Testis (tissue), 3 donors: ENCODE results near the gene MYG1. TPM values are rescaled to one million over a fixed set of nuclear protein-coding genes. Genes with fewer than 3 reads are reported as not detected.

Experiments
- DNase-seq: peaks from one replicate; pipeline ENCODE4 v3.0.0-alpha.2; 2019
- H3K27ac ChIP-seq, 2 donors: fragments of 200-600 bp; sonication (generic); one replicate each; pipeline ENCODE4 v1.5.1; 2019
- H3K27me3 ChIP-seq: fragments of 200-600 bp; sonication (generic); one replicate; pipeline ENCODE4 v1.5.1; 2019
- H3K36me3 ChIP-seq: fragments of 200-600 bp; sonication (generic); one replicate; pipeline ENCODE4 v1.5.1; 2017; ENCODE audit warnings: low read depth; ENCODE audit errors: missing control alignments
- H3K4me1 ChIP-seq: fragments of 200-600 bp; sonication (generic); one replicate; pipeline ENCODE4 v1.5.1; 2019
- H3K4me3 ChIP-seq, 2 donors: fragments of 200-600 bp; sonication (generic); one replicate each; pipeline ENCODE4 v1.5.1; 2017 to 2019
- H3K9me3 ChIP-seq: fragments of 200-600 bp; sonication (generic); one replicate; pipeline ENCODE4 v1.5.1; 2017
- CTCF ChIP-seq, 3 experiments: fragments of 450-650 bp in 2 of 3; fragments of 200-600 bp in 1 of 3; sonication (generic) in 1 of 3; IDR thresholded peaks; one replicate each; pipeline ENCODE4 v1.5.1; 2016 to 2019; ENCODE audit warnings: antibody characterized with exemption in 3 of 3, mild to moderate bottlenecking in 2 of 3, moderate library complexity in 1 of 3
- POLR2A ChIP-seq: fragments of 450-650 bp; IDR thresholded peaks from one replicate; pipeline ENCODE4 v1.6.1; 2017; ENCODE audit warnings: antibody characterized with exemption, mild to moderate bottlenecking, moderate library complexity
- WGBS, 2 donors: methylation state at CpG; one replicate each; pipeline ENCODE4 v1.1.5; 2018; 5-methylcytosine and 5-hydroxymethylcytosine counted together
- intact Hi-C: fragments of 100-400 bp; cut with DNase I; formaldehyde crosslinking; loops from one replicate; pipeline ENCODE4 v1.15.1; 2023; ENCODE audit warnings: low total_unique reads
- polyA plus RNA-seq: library from polyadenylated mRNA; stranded (reverse); fragments of 350-450 nt; fragmentation: Illumina TruSeq; extraction: RNeasy Lipid Tissue Mini Kit (QIAGEN cat#74804); gene quantifications from one replicate; pipeline ENCODE4 v1.2.3, GENCODE V29; 2014; ENCODE audit warnings: low read depth, low replicate concordance; ENCODE audit not compliant: insufficient read depth
- total RNA-seq, 2 donors: library from RNA; depleted of rRNA; stranded (reverse); fragments of >200 nt; gene quantifications; one replicate each; pipeline ENCODE4 v1.2.3, GENCODE V29; 2016

MYG1 gene
- total and polyA plus RNA-seq, 3 donors from 2014 or later, result 106 to 287 (median 117) TPM

GRCh38 chr12:53286448-53286847 lies 13.0 kb upstream of the MYG1 start:
- 81 to 93% methylated on average over 3 to 9 of the region's 9 CpGs for WGBS, 2 donors
- no peaks in the 10 kb centered on the region for H3K27me3 ChIP-seq
- no peaks in the 10 kb centered on the region for H3K9me3 ChIP-seq
- intact Hi-C loops, result no loop called here
- H3K4me1 ChIP-seq, result no peaks in the 10 kb centered on the region
- DNase-seq, result no peak
- TF ChIP-seq CTCF (IDR thresholded peaks at IDR 0.05), result no peak
- TF ChIP-seq POLR2A, result no peak
- no peak overlapping the region for H3K27ac ChIP-seq
- H3K36me3 ChIP-seq, result no peaks in the 10 kb centered on the region
- H3K4me3 ChIP-seq, result no peak overlapping the region

- Histone ChIP-seq H3K9me3 (no peaks in the 10 kb centered on the region), H3K27me3 (no peaks in the 10 kb centered on the region), H3K4me1 (no peaks in the 10 kb centered on the region), H3K4me3 (no peak overlapping the region), H3K36me3 (no peaks in the 10 kb centered on the region), H3K27ac (no peak overlapping the region)
- no peak for TF ChIP-seq POLR2A
- TF ChIP-seq CTCF (IDR thresholded peaks at IDR 0.05), result peak; percentile 48 to 65 (median 57)
- intact Hi-C loops, result no loop called here
- 82 to 84% methylated on average over 4 to 11 of the region's 11 CpGs for WGBS, 2 donors
- peak; percentile 78 for DNase-seq
Measured at GRCh38 chr12:53287741-53288216, 11.7 kb upstream of the MYG1 start.

GRCh38 chr12:53288322-53288721 lies 11.2 kb upstream of the MYG1 start:
- H3K9me3 ChIP-seq, result no peaks in the 10 kb centered on the region
- H3K27ac ChIP-seq, result no peak overlapping the region
- no peak for DNase-seq
- TF ChIP-seq POLR2A (no peak), CTCF (IDR thresholded peaks at IDR 0.05) (no peak)
- no peaks in the 10 kb centered on the region for H3K36me3 ChIP-seq
- WGBS, 2 donors, result 86 to 94% methylated on average over 6 of the region's 6 CpGs
- intact Hi-C loops, result no loop called here
- H3K4me1 ChIP-seq, result no peaks in the 10 kb centered on the region
- no peaks in the 10 kb centered on the region for H3K27me3 ChIP-seq
- H3K4me3 ChIP-seq, result no peak overlapping the region

GRCh38 chr12:53289891-53290290 lies 9.6 kb upstream of the MYG1 start:
- no peak overlapping the region for H3K4me3 ChIP-seq
- H3K27me3 ChIP-seq, result no peaks in the 10 kb centered on the region
- intact Hi-C loops, result no loop called here
- WGBS, 2 donors, result 78 to 100% methylated on average over 1 to 4 of the region's 4 CpGs
- H3K9me3 ChIP-seq, result no peaks in the 10 kb centered on the region
- no peak for TF ChIP-seq POLR2A
- no peak for TF ChIP-seq CTCF (IDR thresholded peaks at IDR 0.05)
- no peaks in the 10 kb centered on the region for H3K4me1 ChIP-seq
- no peak overlapping the region for H3K27ac ChIP-seq
- DNase-seq, result no peak
- no peaks in the 10 kb centered on the region for H3K36me3 ChIP-seq

GRCh38 chr12:53290661-53291060 lies 8.8 kb upstream of the MYG1 start:
- TF ChIP-seq CTCF (IDR thresholded peaks at IDR 0.05) (no peak), POLR2A (no peak)
- Histone ChIP-seq H3K9me3 (no peaks in the 10 kb centered on the region), H3K36me3 (no peaks in the 10 kb centered on the region), H3K27ac (no peak overlapping the region), H3K27me3 (no peaks in the 10 kb centered on the region), H3K4me3 (no peak overlapping the region), H3K4me1 (no peaks in the 10 kb centered on the region)
- 89 to 91% methylated on average over 6 to 9 of the region's 9 CpGs for WGBS, 2 donors
- DNase-seq, result no peak
- intact Hi-C loops, result no loop called here
